HG03159 (cell line): Measurements from ENCODE around the gene TTC28.
"Not testable (repeated sequence)": the region's sequence is repeated elsewhere in the genome, so short reads cannot be mapped to it uniquely, and the experiment has no call there.

Experiments used
- ATAC-seq: cut with Tn5 transposase; IDR thresholded peaks from one replicate; pipeline ENCODE4 v1.9.1; 2021; ENCODE audit warnings: mild to moderate bottlenecking, moderate library complexity; ENCODE audit not compliant: unreplicated experiment

Gene TTC28

DNA sequence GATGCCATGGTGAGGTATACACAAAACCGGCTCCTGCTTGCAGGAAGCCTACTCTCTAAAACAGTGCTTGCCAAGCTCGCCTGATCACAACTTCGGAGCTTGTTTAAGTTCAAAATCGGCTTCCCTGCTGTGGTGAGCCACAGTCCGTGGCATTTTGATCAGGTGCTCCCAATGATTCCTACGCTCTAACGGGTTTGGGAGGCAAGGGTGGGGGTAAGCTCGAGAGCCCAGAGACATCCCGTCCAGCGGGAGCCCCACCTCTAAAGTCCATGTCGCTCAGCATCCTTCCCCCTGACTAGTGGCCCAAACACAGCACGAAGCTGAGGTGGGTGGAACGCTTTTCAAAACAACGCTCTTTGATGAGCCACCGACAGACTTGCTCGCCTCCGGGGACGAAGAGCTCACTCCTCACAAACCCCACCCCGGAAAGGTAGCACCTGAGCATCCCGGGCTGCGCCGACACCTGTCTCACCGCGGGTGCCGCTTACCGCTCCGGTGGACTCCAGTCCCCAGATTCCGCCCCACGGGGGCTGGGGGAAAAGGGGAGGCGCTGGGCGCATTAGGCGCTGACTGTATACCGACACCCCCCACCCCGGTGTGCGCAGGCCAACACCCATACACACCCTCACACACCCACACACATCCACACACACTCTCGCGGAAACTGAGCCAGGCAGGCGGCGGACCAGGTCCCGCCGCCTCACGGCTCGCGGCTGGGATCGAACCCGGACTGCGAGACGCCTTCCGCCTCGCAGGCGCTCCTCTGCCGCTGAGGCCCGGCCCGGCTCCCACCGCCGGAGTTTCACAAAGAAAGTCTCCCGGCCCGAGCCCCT is 646 bp downstream of the TTC28 start:
- ATAC-seq, result not testable (repeated sequence)

DNA sequence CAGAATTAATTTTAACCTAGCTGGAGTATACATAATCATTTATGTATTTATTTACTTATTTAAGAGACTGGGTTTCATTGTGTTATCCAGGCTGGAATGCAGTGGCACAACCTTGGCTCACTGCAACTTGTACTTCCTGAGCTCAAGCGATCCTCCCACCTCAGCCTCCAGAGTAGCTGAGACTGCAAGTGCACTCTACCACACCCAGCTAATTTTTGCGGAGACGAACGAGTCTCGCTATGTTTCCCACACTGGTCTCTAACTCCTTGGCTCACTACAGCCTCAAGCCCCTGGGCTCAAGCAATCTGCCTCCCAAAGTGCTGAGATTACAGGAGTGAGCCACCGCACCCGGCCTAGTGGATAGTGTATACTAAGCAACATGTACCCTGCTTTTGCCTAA is 1.5 kb downstream of the TTC28 start:
- not testable (repeated sequence) for ATAC-seq

DNA sequence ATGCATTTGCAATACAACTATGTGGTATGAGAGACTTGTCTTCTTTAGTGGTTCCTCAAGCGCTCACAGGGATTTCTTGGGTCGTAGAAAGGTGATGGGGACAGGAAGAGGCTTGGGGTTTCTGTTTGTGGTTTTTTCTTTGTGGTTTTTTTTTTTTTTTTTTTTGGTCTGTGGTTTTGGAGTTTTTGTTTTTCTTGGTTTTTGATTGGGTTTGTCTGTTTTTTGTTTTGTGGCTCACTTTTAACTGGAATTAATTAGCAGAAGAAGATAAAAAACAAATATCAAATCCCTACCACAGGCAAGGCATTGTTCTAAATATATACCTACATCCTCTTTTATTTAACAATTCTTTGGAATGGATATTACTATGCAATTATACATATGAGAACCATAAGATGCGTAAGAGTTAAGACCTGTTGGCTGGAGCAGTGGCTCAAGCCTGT is 5.5 kb downstream of the TTC28 start:
- no peak for ATAC-seq

DNA sequence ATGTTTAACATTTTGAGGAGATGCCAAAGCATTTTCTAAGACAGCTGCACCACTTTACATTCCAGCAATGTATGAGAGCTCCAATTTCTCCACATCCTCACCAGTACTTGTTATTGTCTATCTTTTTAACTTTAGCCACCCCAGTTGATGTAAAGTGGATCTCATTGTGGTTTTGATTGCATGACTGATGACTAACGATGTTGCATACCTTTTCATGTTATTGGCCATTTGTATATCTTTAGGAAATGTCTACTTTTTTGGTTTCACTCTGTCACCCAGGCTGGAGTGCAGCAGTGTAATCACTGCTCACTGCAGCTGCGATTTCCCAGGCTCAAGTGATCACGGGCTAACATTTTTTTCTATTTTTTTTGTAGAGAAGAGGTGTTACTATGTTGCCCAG is 8.9 kb downstream of the TTC28 start:
- ATAC-seq, result no peak

DNA sequence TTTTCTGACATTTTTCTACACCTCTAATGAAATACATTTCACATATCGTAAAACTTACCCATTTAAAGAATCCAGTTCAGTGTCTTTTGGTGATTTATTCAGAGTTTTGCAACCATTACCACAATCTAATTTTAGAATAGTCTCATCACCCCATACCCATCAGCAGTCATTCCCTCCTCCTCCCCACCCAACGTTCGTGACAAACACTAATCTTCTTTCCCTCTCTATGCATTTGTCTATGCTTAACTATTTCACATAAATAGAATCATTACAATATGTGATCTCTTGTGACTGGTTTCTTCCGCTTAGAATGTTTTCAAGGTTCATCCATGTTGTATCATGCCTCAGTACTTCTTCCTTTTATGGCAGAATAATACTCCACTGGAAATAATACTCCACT is 9.5 kb downstream of the TTC28 start:
- no peak for ATAC-seq

- no peak for ATAC-seq
Observed at GRCh38 chr22:28669387-28669786, 10.3 kb downstream of the TTC28 start.

DNA sequence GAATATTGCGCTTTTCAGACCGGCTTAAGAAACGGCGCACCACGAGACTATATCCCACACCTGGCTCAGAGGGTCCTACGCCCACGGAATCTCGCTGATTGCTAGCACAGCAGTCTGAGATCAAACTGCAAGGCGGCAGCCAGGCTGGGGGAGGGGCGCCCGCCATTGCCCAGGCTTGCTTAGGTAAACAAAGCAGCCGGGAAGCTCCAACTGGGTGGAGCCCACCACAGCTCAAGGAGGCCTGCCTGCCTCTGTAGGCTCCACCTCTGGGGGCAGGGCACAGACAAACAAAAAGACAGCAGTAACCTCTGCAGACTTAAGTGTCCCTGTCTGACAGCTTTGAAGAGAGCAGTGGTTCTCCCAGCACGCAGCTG is 16.1 kb downstream of the TTC28 start:
- not testable (repeated sequence) for ATAC-seq

GRCh38 chr22:28658448-28658847 is 21.2 kb downstream of the TTC28 start:
- no peak for ATAC-seq

DNA sequence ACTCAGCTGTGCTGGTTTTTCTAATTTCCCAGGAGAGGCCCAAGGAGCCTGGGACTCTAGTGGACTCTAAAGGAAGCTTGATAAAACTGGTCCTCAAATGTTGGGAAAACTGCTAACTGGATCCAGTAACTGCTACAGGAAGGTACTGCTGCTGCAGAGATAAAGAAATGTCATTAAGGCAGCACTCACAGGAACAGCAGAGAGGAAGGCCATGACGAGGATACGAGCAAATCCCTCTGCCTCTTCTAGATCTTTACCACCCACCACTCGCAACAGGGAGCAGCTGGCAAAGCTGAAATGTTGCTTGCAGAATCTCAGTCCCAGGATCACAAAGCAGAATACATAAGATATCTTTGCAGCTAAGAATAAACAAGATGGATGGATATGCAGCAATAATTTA is 23.5 kb downstream of the TTC28 start:
- no peak for ATAC-seq

DNA sequence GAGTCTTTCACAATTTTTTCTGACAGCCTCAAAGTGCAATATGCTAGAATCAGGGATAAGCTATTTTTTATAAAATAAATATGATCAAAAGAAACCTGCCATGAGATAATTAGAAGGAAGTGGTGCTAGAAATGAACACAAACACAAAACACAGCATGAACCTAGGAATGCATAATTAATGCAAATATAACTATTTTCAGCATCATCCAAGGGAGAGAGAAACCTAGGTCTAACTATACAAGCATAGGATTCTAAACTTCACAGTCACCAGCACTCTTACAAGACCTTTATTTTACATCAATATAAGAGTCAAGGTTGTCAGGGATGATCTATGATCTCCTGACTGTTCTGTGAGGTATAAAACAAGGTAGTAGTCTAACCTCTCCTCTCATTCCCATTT is 29.2 kb downstream of the TTC28 start:
- no peak for ATAC-seq

DNA sequence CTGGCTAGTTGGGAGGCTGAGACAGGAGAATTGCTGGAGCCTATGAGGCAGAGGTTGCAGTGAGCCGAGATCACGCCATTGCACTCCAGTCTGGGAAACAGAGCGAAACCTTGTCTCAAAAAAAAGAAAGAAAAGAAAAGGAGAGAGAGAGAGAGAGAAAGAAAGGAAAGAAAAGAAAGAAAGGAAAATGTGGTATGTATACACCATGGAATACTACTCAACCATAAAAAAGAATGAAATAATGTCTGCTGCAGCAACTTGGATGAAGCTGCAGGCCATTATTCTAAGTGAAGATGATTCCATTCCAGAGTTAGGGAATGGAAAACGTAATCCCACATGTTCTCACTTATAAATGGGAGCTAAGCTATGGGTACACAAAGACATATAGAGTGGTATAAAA is 30.8 kb downstream of the TTC28 start:
- ATAC-seq, result no peak

- no peak for ATAC-seq
Observed at GRCh38 chr22:28647216-28647615, 32.4 kb downstream of the TTC28 start.

- ATAC-seq, result no peak
Observed at GRCh38 chr22:28639321-28639720, 40.3 kb downstream of the TTC28 start.

DNA sequence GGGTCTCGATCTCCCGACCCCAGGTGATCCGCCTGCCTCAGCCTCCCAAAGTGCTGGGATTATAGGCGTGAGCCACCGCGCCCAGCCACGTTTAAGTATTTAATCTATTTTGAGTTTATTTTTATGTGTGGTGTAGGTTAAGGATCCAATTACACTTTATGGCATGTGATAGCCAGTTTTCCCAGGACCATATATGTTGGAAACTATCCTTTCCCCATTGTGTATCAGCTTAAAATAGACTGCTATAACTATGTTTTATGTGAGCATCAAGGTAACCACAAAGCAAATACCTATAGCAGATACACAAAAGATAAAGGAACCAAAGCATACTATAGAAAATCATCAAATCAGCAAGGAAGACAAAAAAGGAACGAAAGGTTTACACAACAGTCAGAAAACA is 42.4 kb downstream of the TTC28 start:
- ATAC-seq, result no peak

DNA sequence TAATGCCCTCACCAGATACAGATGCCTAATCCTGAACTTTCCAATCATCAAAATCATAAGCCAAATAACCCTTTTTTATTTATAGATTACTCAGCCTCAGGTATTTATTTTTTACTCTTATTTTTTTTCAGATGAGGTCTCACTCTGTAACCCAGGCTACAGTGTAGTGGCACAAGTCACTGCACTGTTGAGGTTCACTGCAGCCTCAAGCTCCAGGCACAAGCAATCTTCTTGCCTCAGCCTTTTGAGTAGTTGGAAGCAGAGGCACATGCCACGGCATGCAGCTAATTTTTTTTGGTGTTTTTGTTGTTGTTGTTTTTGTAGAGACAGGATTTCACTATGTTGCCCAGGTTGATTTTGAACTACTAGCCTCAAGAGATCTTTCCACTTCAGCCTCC is 49.5 kb downstream of the TTC28 start:
- no peak for ATAC-seq

DNA sequence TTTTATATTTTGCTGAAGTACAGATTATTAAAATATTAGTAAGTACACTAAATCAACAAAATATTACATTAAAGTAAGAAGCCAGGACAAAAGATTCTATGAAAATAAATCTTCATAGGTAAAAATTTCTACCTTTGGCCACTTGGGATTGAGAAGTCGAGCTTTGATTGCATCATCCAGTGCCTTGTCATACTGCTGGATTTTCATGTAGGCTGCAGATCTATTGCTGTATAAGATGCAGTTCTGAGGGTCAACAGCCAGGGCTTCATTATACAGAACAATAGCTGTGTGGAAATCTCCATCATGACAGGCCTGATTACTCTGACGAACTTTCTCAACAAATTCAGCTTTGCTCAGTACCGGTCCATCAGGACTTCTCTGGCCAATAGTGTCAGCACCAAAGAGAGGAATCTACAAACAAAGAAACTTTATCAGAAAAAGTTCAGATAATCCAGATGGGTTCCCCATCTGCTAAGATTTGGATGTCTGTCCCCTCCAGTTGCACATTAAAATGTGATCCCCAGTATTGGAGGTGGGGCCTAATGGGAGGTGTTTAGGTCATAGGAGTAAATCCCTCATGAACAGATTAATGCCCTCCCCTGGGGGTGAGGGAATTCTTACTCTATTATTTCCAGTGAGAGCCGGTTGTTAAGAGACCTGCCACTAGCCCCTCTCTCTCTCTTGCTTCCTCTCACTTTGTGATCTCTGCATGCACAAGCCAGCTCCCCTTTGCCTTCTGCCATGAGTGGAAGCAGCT is 50.0 kb downstream of the TTC28 start:
- no peak for ATAC-seq

GRCh38 chr22:28628766-28629165 is 50.9 kb downstream of the TTC28 start:
- ATAC-seq, result no peak

DNA sequence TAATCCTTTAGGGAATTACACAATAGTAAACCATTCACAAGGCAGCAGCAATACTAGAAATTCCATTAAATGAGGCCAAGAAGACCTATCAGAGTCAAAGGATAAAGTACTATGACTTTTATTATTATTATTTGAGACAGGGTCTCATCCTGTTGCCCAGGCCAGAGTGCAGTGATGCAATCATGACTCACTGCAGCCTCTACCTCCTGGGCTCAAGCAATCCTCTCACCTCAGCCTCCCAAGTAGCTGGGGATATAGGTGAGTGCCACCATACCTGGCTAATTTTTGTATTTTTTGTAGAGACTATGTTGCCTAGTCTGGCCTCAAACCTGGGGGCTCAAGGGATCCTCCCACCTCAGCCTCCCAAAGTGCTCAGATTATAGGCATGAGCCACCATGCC is 51.8 kb downstream of the TTC28 start:
- ATAC-seq, result no peak

- no peak for ATAC-seq
Observed at GRCh38 chr22:28620244-28620922, 59.3 kb downstream of the TTC28 start.

DNA sequence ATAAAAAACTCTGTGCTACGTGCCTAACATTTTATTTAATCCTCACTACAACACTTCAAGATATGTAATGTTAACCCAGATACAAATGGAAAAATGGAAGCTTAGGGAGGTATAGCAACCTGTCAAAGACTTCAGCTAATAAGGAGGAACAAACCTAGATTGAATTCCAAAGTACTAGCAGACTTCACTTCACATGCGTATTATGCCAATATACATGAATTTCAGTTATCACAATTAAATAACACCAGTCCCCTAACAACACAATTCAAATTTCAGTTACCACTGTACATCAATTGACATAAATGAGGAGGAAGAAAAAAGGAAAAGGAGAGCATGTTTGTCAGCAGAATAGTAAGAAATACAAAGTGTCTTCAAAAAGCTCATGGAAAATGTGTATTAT is 60.4 kb downstream of the TTC28 start:
- ATAC-seq, result no peak

DNA sequence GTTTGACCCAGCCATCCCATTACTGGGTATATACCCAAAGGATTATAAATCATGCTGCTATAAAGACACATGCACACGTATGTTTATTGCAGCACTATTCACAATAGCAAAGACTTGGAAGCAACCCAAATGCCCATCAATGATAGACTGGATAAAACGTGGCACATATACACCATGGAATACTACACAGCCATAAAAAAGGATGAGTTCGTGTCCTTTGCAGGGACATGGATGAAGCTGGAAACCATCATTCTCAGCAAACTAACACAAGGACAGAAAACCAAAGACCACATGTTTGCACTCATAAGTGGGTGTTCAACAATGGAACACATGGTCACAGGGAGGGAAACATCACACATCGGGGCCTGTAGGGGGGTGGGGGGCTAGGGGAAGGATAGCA is 64.2 kb downstream of the TTC28 start:
- not testable (repeated sequence) for ATAC-seq

GRCh38 chr22:28609921-28610320 is 69.7 kb downstream of the TTC28 start:
- ATAC-seq, result no peak
